ENCODE results near the gene BCL2L14.

DNA sequence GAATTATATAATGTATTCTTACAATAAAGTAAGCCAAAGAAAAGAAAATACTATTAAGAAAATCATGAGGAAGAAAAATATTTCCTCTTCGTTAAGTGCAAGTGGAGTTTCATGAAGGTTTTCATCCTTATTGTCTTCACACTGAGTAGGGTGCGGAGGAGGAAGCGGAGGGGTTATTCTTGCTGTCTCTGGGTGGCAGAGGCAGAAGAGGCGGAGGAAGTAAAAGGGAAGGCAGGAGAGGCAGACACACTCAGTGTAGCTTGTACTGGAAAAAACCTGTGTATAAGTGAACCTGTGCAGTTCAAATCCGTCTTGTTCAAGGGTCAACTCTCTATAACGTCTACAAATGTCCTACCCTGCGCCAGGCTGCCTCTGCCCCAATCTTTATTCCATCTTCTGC, 22.0 kb upstream of the BCL2L14 start:
- TF ChIP-seq ZNF396 (CRISPR knock-in tag; IDR thresholded peaks at IDR 0.05; ENCODE audit: borderline replicate concordance): no peak
- TF ChIP-seq, protein P1, sequence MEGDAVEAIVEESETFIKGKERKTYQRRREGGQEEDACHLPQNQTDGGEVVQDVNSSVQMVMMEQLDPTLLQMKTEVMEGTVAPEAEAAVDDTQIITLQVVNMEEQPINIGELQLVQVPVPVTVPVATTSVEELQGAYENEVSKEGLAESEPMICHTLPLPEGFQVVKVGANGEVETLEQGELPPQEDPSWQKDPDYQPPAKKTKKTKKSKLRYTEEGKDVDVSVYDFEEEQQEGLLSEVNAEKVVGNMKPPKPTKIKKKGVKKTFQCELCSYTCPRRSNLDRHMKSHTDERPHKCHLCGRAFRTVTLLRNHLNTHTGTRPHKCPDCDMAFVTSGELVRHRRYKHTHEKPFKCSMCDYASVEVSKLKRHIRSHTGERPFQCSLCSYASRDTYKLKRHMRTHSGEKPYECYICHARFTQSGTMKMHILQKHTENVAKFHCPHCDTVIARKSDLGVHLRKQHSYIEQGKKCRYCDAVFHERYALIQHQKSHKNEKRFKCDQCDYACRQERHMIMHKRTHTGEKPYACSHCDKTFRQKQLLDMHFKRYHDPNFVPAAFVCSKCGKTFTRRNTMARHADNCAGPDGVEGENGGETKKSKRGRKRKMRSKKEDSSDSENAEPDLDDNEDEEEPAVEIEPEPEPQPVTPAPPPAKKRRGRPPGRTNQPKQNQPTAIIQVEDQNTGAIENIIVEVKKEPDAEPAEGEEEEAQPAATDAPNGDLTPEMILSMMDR (IDR thresholded peaks at IDR 0.05): no peak
- no peak for TF ChIP-seq ETV6 (CRISPR knock-in tag; IDR thresholded peaks at IDR 0.05)
- no peak for TF ChIP-seq RELA (CRISPR knock-in tag; IDR thresholded peaks at IDR 0.05; ENCODE audit: borderline replicate concordance)
- TF ChIP-seq SP1 (CRISPR knock-in tag; conservative IDR thresholded peaks at IDR 0.05): no peak
- TF ChIP-seq, protein P2, sequence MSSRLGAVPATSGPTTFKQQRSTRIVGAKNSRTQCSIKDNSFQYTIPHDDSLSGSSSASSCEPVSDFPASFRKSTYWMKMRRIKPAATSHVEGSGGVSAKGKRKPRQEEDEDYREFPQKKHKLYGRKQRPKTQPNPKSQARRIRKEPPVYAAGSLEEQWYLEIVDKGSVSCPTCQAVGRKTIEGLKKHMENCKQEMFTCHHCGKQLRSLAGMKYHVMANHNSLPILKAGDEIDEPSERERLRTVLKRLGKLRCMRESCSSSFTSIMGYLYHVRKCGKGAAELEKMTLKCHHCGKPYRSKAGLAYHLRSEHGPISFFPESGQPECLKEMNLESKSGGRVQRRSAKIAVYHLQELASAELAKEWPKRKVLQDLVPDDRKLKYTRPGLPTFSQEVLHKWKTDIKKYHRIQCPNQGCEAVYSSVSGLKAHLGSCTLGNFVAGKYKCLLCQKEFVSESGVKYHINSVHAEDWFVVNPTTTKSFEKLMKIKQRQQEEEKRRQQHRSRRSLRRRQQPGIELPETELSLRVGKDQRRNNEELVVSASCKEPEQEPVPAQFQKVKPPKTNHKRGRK (CRISPR knock-in tag; IDR thresholded peaks at IDR 0.05; ENCODE audit: borderline replicate concordance): no peak
- no peak for TF ChIP-seq ZNF423 (CRISPR knock-in tag; IDR thresholded peaks at IDR 0.05)
- TF ChIP-seq, protein P3, sequence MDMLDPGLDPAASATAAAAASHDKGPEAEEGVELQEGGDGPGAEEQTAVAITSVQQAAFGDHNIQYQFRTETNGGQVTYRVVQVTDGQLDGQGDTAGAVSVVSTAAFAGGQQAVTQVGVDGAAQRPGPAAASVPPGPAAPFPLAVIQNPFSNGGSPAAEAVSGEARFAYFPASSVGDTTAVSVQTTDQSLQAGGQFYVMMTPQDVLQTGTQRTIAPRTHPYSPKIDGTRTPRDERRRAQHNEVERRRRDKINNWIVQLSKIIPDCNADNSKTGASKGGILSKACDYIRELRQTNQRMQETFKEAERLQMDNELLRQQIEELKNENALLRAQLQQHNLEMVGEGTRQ (CRISPR knock-in tag; IDR thresholded peaks at IDR 0.05): no peak
- no peak for TF ChIP-seq ZNF138 (CRISPR knock-in tag; conservative IDR thresholded peaks at IDR 0.05)
- TF ChIP-seq, protein P4, sequence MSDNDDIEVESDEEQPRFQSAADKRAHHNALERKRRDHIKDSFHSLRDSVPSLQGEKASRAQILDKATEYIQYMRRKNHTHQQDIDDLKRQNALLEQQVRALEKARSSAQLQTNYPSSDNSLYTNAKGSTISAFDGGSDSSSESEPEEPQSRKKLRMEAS (CRISPR knock-in tag; IDR thresholded peaks at IDR 0.05): no peak
- TF ChIP-seq NR1H2 (CRISPR knock-in tag; IDR thresholded peaks at IDR 0.05): no peak

Data from WTC11 (cell line).